A549 (cell line): ENCODE measurements around the gene MT1B. TPM values are rescaled to one million over a fixed set of nuclear protein-coding genes. Genes with fewer than 3 reads are reported as not detected.

Source experiments
- ATAC-seq, 2 experiments: fragments of 200-7000 bp in 1 of 2; fragments of >200 bp in 1 of 2; cut with Nextera tagmentation in 1 of 2; cut with Tn5 transposase in 1 of 2; 3 replicates each; pipeline versions ENCODE4 v1.8.0 to v1.9.1; 2018 to 2020; ENCODE audit warnings: mild to moderate bottlenecking in 1 of 2, moderate library complexity in 1 of 2
- CTCF ChIA-PET: fragments of 300-600 bp; sonication (Branson Sonifier 250); formaldehyde crosslinking; extraction: SDS; loops from one replicate; lab custom pipeline; 2021; ENCODE audit warnings: antibody characterized with exemption, inconsistent platforms; lab: Yijun Ruan, JAX
- POLR2A ChIA-PET: fragments of 350-600 bp; formaldehyde crosslinking; extraction: SDS; loops from one replicate; lab custom pipeline; 2021; ENCODE audit warnings: antibody characterized with exemption, inconsistent platforms; lab: Yijun Ruan, JAX
- DNase-seq, 2 experiments: peaks; one replicate each; pipeline versions ENCODE4 v3.0.0 to v3.0.0-alpha.2; 2011 to 2016; ENCODE audit warnings: low read depth in 1 of 2, low spot score in 1 of 2
- FAIRE-seq: peaks from 2 replicates; lab custom pipeline; 2011; peaks lifted over from hg19 to GRCh38; lab: Jason Lieb, UNC
- H3K27ac ChIP-seq, 2 experiments: fragments of >200 bp; sonication (Bioruptor Twin); formaldehyde crosslinking; 3 replicates each; pipeline ENCODE4 v1.5.1; 2016 to 2017
- H3K4me1 ChIP-seq: fragments of >200 bp; sonication (Bioruptor Twin); formaldehyde crosslinking; 3 replicates; pipeline ENCODE4 v1.6.1; 2016
- H3K4me2 ChIP-seq: fragments of >200 bp; sonication (Bioruptor Twin); formaldehyde crosslinking; 3 replicates; pipeline ENCODE4 v1.6.1; 2016
- H3K4me3 ChIP-seq: fragments of >200 bp; sonication (Bioruptor Twin); formaldehyde crosslinking; 3 replicates; pipeline ENCODE4 v1.5.1; 2016
- H3K9me3 ChIP-seq: fragments of >200 bp; sonication (Bioruptor Twin); formaldehyde crosslinking; 3 replicates; pipeline ENCODE4 v1.6.1; 2016
- BCL3 ChIP-seq: fragments of >200 bp; sonication (Bioruptor Twin); formaldehyde crosslinking; IDR thresholded peaks from 3 replicates; pipeline ENCODE4 v1.6.1; 2016
- BHLHE40 ChIP-seq: IDR thresholded peaks from 2 replicates; pipeline ENCODE4 v1.6.1; 2012; ENCODE audit warnings: low read depth, low read length, inconsistent platforms
- CBX2 ChIP-seq: fragments of 200-600 bp; sonication (generic); IDR thresholded peaks from 2 replicates; pipeline ENCODE4 v1.6.1; 2016; ENCODE audit warnings: low read depth, mild to moderate bottlenecking, borderline replicate concordance
- CBX8 ChIP-seq: fragments of 200-600 bp; sonication (generic); IDR thresholded peaks from 2 replicates; pipeline ENCODE4 v1.6.1; 2016
- CEBPB ChIP-seq, 2 experiments: fragments of >200 bp in 1 of 2; sonication (Bioruptor Twin) in 1 of 2; formaldehyde crosslinking in 1 of 2; IDR thresholded peaks; 2 replicates each; pipeline ENCODE4 v1.6.1; 2012 to 2016
- CHD4 ChIP-seq: fragments of 200-600 bp; sonication (generic); IDR thresholded peaks from 2 replicates; pipeline ENCODE4 v1.6.1; 2016; ENCODE audit warnings: antibody characterized with exemption, mild to moderate bottlenecking, borderline replicate concordance
- EHMT2 ChIP-seq: fragments of 200-600 bp; sonication (generic); IDR thresholded peaks from 2 replicates; pipeline ENCODE4 v1.6.1; 2016; ENCODE audit warnings: antibody characterized with exemption, low read depth, mild to moderate bottlenecking, moderate library complexity
- EP300 ChIP-seq, 2 experiments: fragments of >200 bp; sonication (Bioruptor Twin); formaldehyde crosslinking; IDR thresholded peaks; 2 replicates in 1 of 2; 3 replicates in 1 of 2; pipeline ENCODE4 v1.6.1; 2016 to 2017
- ESRRA ChIP-seq: fragments of 150-350 bp; IDR thresholded peaks from 2 replicates; pipeline ENCODE4 v1.6.1; 2014; ENCODE audit warnings: mild to moderate bottlenecking, low read length, borderline replicate concordance
- GATA3 ChIP-seq: IDR thresholded peaks from 2 replicates; pipeline ENCODE4 v1.6.1; 2012; ENCODE audit warnings: borderline replicate concordance
- HDAC2 ChIP-seq: fragments of 200-600 bp; sonication (generic); IDR thresholded peaks from 2 replicates; pipeline ENCODE4 v1.6.1; 2016
- HOXA7 ChIP-seq: fragments of 250-450 bp; sonication (Bioruptor Pico); IDR thresholded peaks from 2 replicates; pipeline ENCODE4 v1.5.0; 2020; ENCODE audit warnings: mild to moderate bottlenecking, moderate library complexity
- HOXB13 ChIP-seq: fragments of 250-450 bp; sonication (Bioruptor Pico); IDR thresholded peaks from 2 replicates; pipeline ENCODE4 v1.5.0; 2020; ENCODE audit warnings: low read depth, mild to moderate bottlenecking, moderate library complexity
- JUN ChIP-seq, 2 experiments: fragments of >200 bp; sonication (Bioruptor Twin); formaldehyde crosslinking; IDR thresholded peaks; 2 replicates in 1 of 2; 3 replicates in 1 of 2; pipeline ENCODE4 v1.6.1; 2016 to 2017
- KDM1A ChIP-seq: fragments of 200-600 bp; sonication (generic); IDR thresholded peaks from 2 replicates; pipeline ENCODE4 v1.6.1; 2016; ENCODE audit warnings: low read depth, mild to moderate bottlenecking
- KDM5A ChIP-seq: fragments of 200-600 bp; sonication (generic); IDR thresholded peaks from 2 replicates; pipeline ENCODE4 v1.6.1; 2016; ENCODE audit warnings: antibody characterized with exemption, mild to moderate bottlenecking
- MAZ ChIP-seq: fragments of 150-350 bp; IDR thresholded peaks from 2 replicates; pipeline ENCODE4 v1.6.1; 2014; ENCODE audit warnings: antibody characterized with exemption, low read depth, low read length, borderline replicate concordance
- NFE2L2 ChIP-seq: fragments of 150-350 bp; conservative IDR thresholded peaks from 2 replicates; pipeline ENCODE4 v1.6.1; 2014; ENCODE audit warnings: low read length
- NR3C1 ChIP-seq: fragments of >200 bp; sonication (Bioruptor Twin); formaldehyde crosslinking; IDR thresholded peaks from 3 replicates; pipeline ENCODE4 v1.6.1; 2017
- RFX5 ChIP-seq: fragments of 450-650 bp; IDR thresholded peaks from 2 replicates; pipeline ENCODE4 v1.7.1; 2014; ENCODE audit warnings: antibody characterized with exemption, mild to moderate bottlenecking, moderate library complexity
- SREBF2 ChIP-seq: fragments of 450-650 bp; IDR thresholded peaks from 2 replicates; pipeline ENCODE4 v1.6.1; 2014; ENCODE audit warnings: mild to moderate bottlenecking, moderate library complexity
- TP53 ChIP-seq: fragments of 250-450 bp; sonication (Bioruptor Pico); IDR thresholded peaks from 2 replicates; pipeline ENCODE4 v1.5.0; 2021; ENCODE audit warnings: mild to moderate bottlenecking, moderate library complexity
- ZFP36 ChIP-seq: fragments of 450-650 bp; IDR thresholded peaks from 2 replicates; pipeline ENCODE4 v1.6.1; 2014; ENCODE audit warnings: borderline replicate concordance; ENCODE audit not compliant: partially characterized antibody
- ZNF302 ChIP-seq: fragments of 250-450 bp; sonication (Bioruptor Pico); IDR thresholded peaks from 2 replicates; pipeline ENCODE4 v1.9.0; 2021; ENCODE audit warnings: inconsistent platforms, mild to moderate bottlenecking, moderate library complexity
- ZSCAN20 ChIP-seq: fragments of 250-450 bp; sonication (Bioruptor Pico); IDR thresholded peaks from 2 replicates; pipeline ENCODE4 v1.8.0; 2022; ENCODE audit warnings: mild to moderate bottlenecking, moderate library complexity
- WGBS: methylation state at CpG from one replicate; pipeline ENCODE4 v1.1.6; 2017; ENCODE audit errors: missing lambda C conversion rate; 5-methylcytosine and 5-hydroxymethylcytosine counted together
- polyA plus RNA-seq, 4 experiments: library from polyadenylated mRNA; depleted of rRNA in 3 of 4; stranded (reverse); fragments of >200 nt; fragmentation: RNase III in 1 of 4; extraction: RNeasy Plus Mini Kit Qiagen cat#74134 plus additional on column Dnase treatment in 1 of 4; gene quantifications; 2 replicates in 3 of 4; 3 replicates in 1 of 4; pipeline ENCODE4 v1.2.3, GENCODE V29; 2011 to 2017
- TF ChIP-seq, protein P1 (sequence below): fragments of 150-350 bp; IDR thresholded peaks from 2 replicates; pipeline ENCODE4 v1.6.1; 2014; ENCODE audit warnings: low read depth, mild to moderate bottlenecking, low read length
- TF ChIP-seq, protein P2 (sequence below): fragments of 250-450 bp; sonication (Bioruptor Pico); IDR thresholded peaks from 2 replicates; pipeline ENCODE4 v1.5.0; 2021; ENCODE audit warnings: mild to moderate bottlenecking, moderate library complexity, borderline replicate concordance
- TF ChIP-seq, protein P3 (sequence below): IDR thresholded peaks from 2 replicates; pipeline ENCODE4 v1.6.1; 2012

Gene MT1B
- polyA plus RNA-seq, 2 of the 4 experiments (the other 2 are of a cell fraction) = not detected

DNA sequence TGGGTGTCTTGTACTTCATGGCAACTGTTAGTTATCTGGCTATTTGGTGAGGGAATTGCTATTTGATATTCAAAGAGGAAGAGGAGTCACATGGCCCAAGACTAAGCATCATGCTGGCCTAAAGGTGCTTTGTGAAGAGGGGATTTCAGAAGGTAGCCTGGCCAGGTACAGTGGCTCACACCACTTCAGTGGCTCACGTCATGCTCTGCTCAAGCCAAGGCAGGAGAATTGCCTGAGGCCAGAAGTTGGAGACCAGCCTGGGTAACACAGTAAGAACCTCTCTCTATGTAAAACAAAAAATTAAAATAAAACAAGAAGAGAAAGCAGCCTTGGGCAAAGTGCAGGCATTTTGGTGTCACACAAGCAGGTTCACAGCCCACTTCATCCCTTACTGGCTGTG is 6.4 kb upstream of the MT1B start:
- DNase-seq = no peak
- FAIRE-seq = no peak
- ChIA-PET POLR2A (no interaction called here), CTCF (interaction anchor here (0.6 to 25.6 kb wide), 2 partner anchors 36 to 57 kb away, joined by 3 to 340 read pairs; partner anchors contain the start of gene MT2A)
- H3K4me1 ChIP-seq = peaks cover 16% of the 10 kb centered on the region
- H3K27ac ChIP-seq = no peak overlapping the region
- no peak for ATAC-seq
- H3K4me2 ChIP-seq = no peak overlapping the region
- TF ChIP-seq ZSCAN20 (CRISPR knock-in tag) (no peak), RFX5 (no peak), HDAC2 (no peak), NR3C1 (no peak), EHMT2 (no peak), HOXB13 (CRISPR knock-in tag) (no peak), CHD4 (no peak), ESRRA (no peak), CBX8 (no peak), TP53 (CRISPR knock-in tag) (no peak), CEBPB (IDR thresholded peaks at IDR 0.05) (no peak), ZNF302 (CRISPR knock-in tag) (no peak), NFE2L2 (no peak), BHLHE40 (no peak), JUN (IDR thresholded peaks at IDR 0.05) (no peak), GATA3 (no peak), ZFP36 (no peak)
- TF ChIP-seq, protein P1, sequence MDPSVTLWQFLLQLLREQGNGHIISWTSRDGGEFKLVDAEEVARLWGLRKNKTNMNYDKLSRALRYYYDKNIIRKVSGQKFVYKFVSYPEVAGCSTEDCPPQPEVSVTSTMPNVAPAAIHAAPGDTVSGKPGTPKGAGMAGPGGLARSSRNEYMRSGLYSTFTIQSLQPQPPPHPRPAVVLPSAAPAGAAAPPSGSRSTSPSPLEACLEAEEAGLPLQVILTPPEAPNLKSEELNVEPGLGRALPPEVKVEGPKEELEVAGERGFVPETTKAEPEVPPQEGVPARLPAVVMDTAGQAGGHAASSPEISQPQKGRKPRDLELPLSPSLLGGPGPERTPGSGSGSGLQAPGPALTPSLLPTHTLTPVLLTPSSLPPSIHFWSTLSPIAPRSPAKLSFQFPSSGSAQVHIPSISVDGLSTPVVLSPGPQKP = no peak
- TF ChIP-seq, protein P2, sequence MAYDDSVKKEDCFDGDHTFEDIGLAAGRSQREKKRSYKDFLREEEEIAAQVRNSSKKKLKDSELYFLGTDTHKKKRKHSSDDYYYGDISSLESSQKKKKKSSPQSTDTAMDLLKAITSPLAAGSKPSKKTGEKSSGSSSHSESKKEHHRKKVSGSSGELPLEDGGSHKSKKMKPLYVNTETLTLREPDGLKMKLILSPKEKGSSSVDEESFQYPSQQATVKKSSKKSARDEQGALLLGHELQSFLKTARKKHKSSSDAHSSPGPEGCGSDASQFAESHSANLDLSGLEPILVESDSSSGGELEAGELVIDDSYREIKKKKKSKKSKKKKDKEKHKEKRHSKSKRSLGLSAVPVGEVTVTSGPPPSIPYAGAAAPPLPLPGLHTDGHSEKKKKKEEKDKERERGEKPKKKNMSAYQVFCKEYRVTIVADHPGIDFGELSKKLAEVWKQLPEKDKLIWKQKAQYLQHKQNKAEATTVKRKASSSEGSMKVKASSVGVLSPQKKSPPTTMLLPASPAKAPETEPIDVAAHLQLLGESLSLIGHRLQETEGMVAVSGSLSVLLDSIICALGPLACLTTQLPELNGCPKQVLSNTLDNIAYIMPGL (CRISPR knock-in tag) = no peak
- 82% methylated on average over 1 of the region's 1 CpG for WGBS
- H3K4me3 ChIP-seq = no peak overlapping the region
- no peaks in the 10 kb centered on the region for H3K9me3 ChIP-seq

GRCh38 chr16:56645838-56646237 is 5.8 kb upstream of the MT1B start:
- H3K4me2 ChIP-seq = no peak overlapping the region
- no peaks in the 10 kb centered on the region for H3K9me3 ChIP-seq
- POLR2A ChIA-PET = no interaction called here
- 0% methylated on average over 1 of the region's 1 CpG for WGBS
- CTCF ChIA-PET = interaction anchor here (0.6 to 25.6 kb wide), 5 partner anchors 10 to 133 kb away, joined by 3 to 340 read pairs (median 4); partner anchors contain the start of gene MT2A
- FAIRE-seq (no peak), ATAC-seq (no peak), DNase-seq (no peak)
- no peak overlapping the region for H3K4me3 ChIP-seq
- TF ChIP-seq EP300 (IDR thresholded peaks at IDR 0.05) = no peak
- no peak for TF ChIP-seq HOXA7 (CRISPR knock-in tag)
- TF ChIP-seq KDM5A = no peak
- no peak for TF ChIP-seq KDM1A
- TF ChIP-seq, protein P3, sequence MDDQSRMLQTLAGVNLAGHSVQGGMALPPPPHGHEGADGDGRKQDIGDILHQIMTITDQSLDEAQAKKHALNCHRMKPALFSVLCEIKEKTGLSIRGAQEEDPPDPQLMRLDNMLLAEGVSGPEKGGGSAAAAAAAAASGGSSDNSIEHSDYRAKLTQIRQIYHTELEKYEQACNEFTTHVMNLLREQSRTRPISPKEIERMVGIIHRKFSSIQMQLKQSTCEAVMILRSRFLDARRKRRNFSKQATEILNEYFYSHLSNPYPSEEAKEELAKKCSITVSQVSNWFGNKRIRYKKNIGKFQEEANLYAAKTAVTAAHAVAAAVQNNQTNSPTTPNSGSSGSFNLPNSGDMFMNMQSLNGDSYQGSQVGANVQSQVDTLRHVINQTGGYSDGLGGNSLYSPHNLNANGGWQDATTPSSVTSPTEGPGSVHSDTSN = no peak
- no peak for TF ChIP-seq ESRRA
- no peak for TF ChIP-seq GATA3
- no peak for TF ChIP-seq BCL3
- TF ChIP-seq MAZ = no peak
- no peak for TF ChIP-seq CBX2
- no peak for TF ChIP-seq SREBF2
- no peak overlapping the region for H3K27ac ChIP-seq
- H3K4me1 ChIP-seq = peaks cover 16% of the 10 kb centered on the region
